Gastrocnemius medialis (tissue), 4 donors: Measurements from ENCODE around the gene PHKB. TPM values are rescaled to one million over a fixed set of nuclear protein-coding genes. Genes with fewer than 3 reads are reported as not detected.

Experiments used
- ATAC-seq, 2 donors: fragments of 150-250 bp; one replicate each; pipeline ENCODE4 v1.9.1; 2016
- DNase-seq, 2 donors: peaks; one replicate each; pipeline ENCODE4 v3.0.0-alpha.2; 2019
- H3K27ac ChIP-seq, 4 donors: fragments of 200-600 bp; sonication (generic); 1 replicate in 1 of 4; 2 replicates in 3 of 4; pipeline ENCODE4 v1.5.1; 2016 to 2018; ENCODE audit warnings: mild to moderate bottlenecking in 2 of 4, moderate library complexity in 1 of 4
- H3K27me3 ChIP-seq, 3 donors: fragments of 200-600 bp; sonication (generic) in 2 of 3; 1 replicate in 1 of 3; 2 replicates in 2 of 3; pipeline versions ENCODE4 v1.5.1 to v1.6.0; 2016 to 2019; ENCODE audit warnings: mild to moderate bottlenecking in 1 of 3, moderate library complexity in 1 of 3
- H3K36me3 ChIP-seq, 2 donors: fragments of 200-600 bp; sonication (generic) in 1 of 2; one replicate each; pipeline ENCODE4 v1.5.1; 2017 to 2018
- H3K4me1 ChIP-seq, 2 donors: fragments of 200-600 bp; sonication (generic) in 1 of 2; one replicate each; pipeline ENCODE4 v1.5.1; 2016 to 2017; ENCODE audit warnings: mild to moderate bottlenecking in 2 of 2
- H3K4me3 ChIP-seq, 4 donors: fragments of 200-600 bp; sonication (generic) in 3 of 4; 1 replicate in 1 of 4; 2 replicates in 3 of 4; pipeline ENCODE4 v1.5.1; 2016 to 2019; ENCODE audit warnings: mild to moderate bottlenecking in 2 of 4
- H3K9me3 ChIP-seq, 3 donors: fragments of 200-600 bp; sonication (generic) in 2 of 3; 1 replicate in 1 of 3; 2 replicates in 2 of 3; pipeline ENCODE4 v1.5.1; 2016 to 2019
- CTCF ChIP-seq, 5 experiments: fragments of 450-650 bp in 3 of 5; fragments of 200-600 bp in 2 of 5; sonication (generic) in 2 of 5; IDR thresholded peaks in 4 of 5; conservative IDR thresholded peaks in 1 of 5; 1 replicate in 4 of 5; 2 replicates in 1 of 5; pipeline ENCODE4 v1.5.1; 2016 to 2019; ENCODE audit warnings: antibody characterized with exemption in 5 of 5, mild to moderate bottlenecking in 3 of 5, moderate library complexity in 3 of 5
- POLR2A ChIP-seq, 2 donors: fragments of 450-650 bp; IDR thresholded peaks; one replicate each; pipeline ENCODE4 v1.6.1; 2017; ENCODE audit warnings: antibody characterized with exemption in 2 of 2, mild to moderate bottlenecking in 2 of 2, moderate library complexity in 2 of 2
- in situ Hi-C, 4 donors: fragments of 200-750 bp; cut with MboI; loops; one replicate each; pipeline versions ENCODE4 v1.15.0 to v1.8.0; 2017; ENCODE audit warnings: low sequenced_read_pairs in 4 of 4
- intact Hi-C: fragments of 100-400 bp; cut with DNase I; formaldehyde crosslinking; loops from one replicate; pipeline ENCODE4 v1.15.1; 2023; ENCODE audit warnings: low total_unique reads
- total RNA-seq, 4 donors: library from RNA; depleted of rRNA; stranded (reverse); fragments of >200 nt; gene quantifications; one replicate each; pipeline versions ENCODE4 v1.1.0 to v1.2.3, GENCODE V29; 2016

PHKB gene
- total RNA-seq, 4 donors from 2014 or later, result 61.0 to 91.6 (median 79.8) TPM

- in situ Hi-C loops (no loop called here), intact Hi-C loops (no loop called here)
- no peak for DNase-seq
- no peaks in the 10 kb centered on the region for H3K27me3 ChIP-seq
- no peak overlapping the region for H3K27ac ChIP-seq
- H3K4me1 ChIP-seq, result peaks cover 12 to 20% of the 10 kb centered on the region in 2 donors
- peaks cover 0 to 11% of the 10 kb centered on the region in 2 donors for H3K36me3 ChIP-seq
- no peak for ATAC-seq
- peaks cover 0 to 22% (median 5%) of the 10 kb centered on the region in 3 donors for H3K9me3 ChIP-seq
- no peak for TF ChIP-seq CTCF (IDR thresholded peaks at IDR 0.05 in 4 of 5, conservative IDR thresholded peaks at IDR 0.05 in 1 of 5)
- no peak for TF ChIP-seq POLR2A (IDR thresholded peaks at IDR 0.05)
- H3K4me3 ChIP-seq, result no peak overlapping the region
Observed at GRCh38 chr16:47486856-47487255, 25.7 kb downstream of the PHKB start.

GRCh38 chr16:47488051-47488450 lies 26.9 kb downstream of the PHKB start:
- H3K4me3 ChIP-seq, result no peak overlapping the region
- H3K27me3 ChIP-seq, result no peaks in the 10 kb centered on the region
- no peak overlapping the region for H3K27ac ChIP-seq
- DNase-seq (no peak), ATAC-seq (no peak)
- H3K4me1 ChIP-seq, result peaks cover 17 to 25% of the 10 kb centered on the region in 2 donors
- in situ Hi-C loops (no loop called here), intact Hi-C loops (no loop called here)
- peaks cover 0 to 11% of the 10 kb centered on the region in 2 donors for H3K36me3 ChIP-seq
- peaks cover 0 to 22% (median 5%) of the 10 kb centered on the region in 3 donors for H3K9me3 ChIP-seq
- TF ChIP-seq POLR2A (IDR thresholded peaks at IDR 0.05) (no peak), CTCF (IDR thresholded peaks at IDR 0.05 in 4 of 5, conservative IDR thresholded peaks at IDR 0.05 in 1 of 5) (no peak)

GRCh38 chr16:47490471-47490870 lies 29.3 kb downstream of the PHKB start:
- in situ Hi-C loops, result no loop called here
- ATAC-seq, result no peak

GRCh38 chr16:47492036-47492427 lies 30.9 kb downstream of the PHKB start:
- Histone ChIP-seq H3K4me1 (peaks cover 25 to 33% of the 10 kb centered on the region in 2 donors), H3K36me3 (peaks cover 0 to 11% of the 10 kb centered on the region in 2 donors), H3K27me3 (no peaks in the 10 kb centered on the region), H3K27ac (peak overlapping the region; percentile 70 to 83 (median 74)), H3K4me3 (no peak overlapping the region), H3K9me3 (peaks cover 0 to 22% (median 5%) of the 10 kb centered on the region in 3 donors)
- ATAC-seq, result no peak
- no peak for TF ChIP-seq CTCF (IDR thresholded peaks at IDR 0.05 in 4 of 5, conservative IDR thresholded peaks at IDR 0.05 in 1 of 5)
- no peak for TF ChIP-seq POLR2A (IDR thresholded peaks at IDR 0.05)
- DNase-seq, result no peak
- in situ Hi-C loops, result no loop called here
- intact Hi-C loops, result loop anchor here (10.0 kb wide), 1 partner anchor 153 kb away; no protein-coding TSS in a partner anchor

More at GRCh38 chr16:47490471-47490870, 29.3 kb downstream of the PHKB start:
- TF ChIP-seq POLR2A (IDR thresholded peaks at IDR 0.05), result no peak
- no peak for TF ChIP-seq CTCF (IDR thresholded peaks at IDR 0.05 in 4 of 5, conservative IDR thresholded peaks at IDR 0.05 in 1 of 5)
- H3K27me3 ChIP-seq, result no peaks in the 10 kb centered on the region
- H3K4me1 ChIP-seq, result peaks cover 25 to 33% of the 10 kb centered on the region in 2 donors
- no peak for DNase-seq
- intact Hi-C loops, result loop anchor here (10.0 kb wide), 1 partner anchor 154 kb away; no protein-coding TSS in a partner anchor
- no peak overlapping the region for H3K4me3 ChIP-seq
- H3K36me3 ChIP-seq, result peaks cover 0 to 11% of the 10 kb centered on the region in 2 donors
- no peak overlapping the region for H3K27ac ChIP-seq
- peaks cover 0 to 22% (median 5%) of the 10 kb centered on the region in 3 donors for H3K9me3 ChIP-seq
